Measurements from ENCODE around the gene HIF1A.

DNA sequence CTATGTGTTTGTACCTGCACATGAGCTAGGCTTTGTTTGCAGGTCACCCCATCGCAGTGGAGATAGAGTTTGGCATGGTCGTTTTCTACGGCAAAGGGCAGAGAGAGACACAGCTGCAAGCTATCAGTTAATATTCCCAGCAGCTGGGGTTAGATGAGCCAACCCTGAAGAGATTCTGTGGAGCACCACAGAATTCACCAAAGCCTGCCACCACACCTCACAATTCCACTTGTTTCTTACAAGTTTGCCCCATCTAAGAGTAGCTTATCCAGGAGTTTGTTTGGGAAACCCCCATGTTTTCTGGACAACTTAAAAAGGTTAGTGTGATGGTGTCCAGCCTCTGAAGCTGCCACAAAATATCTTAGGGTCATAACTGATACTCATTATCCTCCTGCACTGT lies 20.0 kb upstream of the HIF1A start:
- TF ChIP-seq, protein P1, sequence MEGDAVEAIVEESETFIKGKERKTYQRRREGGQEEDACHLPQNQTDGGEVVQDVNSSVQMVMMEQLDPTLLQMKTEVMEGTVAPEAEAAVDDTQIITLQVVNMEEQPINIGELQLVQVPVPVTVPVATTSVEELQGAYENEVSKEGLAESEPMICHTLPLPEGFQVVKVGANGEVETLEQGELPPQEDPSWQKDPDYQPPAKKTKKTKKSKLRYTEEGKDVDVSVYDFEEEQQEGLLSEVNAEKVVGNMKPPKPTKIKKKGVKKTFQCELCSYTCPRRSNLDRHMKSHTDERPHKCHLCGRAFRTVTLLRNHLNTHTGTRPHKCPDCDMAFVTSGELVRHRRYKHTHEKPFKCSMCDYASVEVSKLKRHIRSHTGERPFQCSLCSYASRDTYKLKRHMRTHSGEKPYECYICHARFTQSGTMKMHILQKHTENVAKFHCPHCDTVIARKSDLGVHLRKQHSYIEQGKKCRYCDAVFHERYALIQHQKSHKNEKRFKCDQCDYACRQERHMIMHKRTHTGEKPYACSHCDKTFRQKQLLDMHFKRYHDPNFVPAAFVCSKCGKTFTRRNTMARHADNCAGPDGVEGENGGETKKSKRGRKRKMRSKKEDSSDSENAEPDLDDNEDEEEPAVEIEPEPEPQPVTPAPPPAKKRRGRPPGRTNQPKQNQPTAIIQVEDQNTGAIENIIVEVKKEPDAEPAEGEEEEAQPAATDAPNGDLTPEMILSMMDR (CRISPR knock-in tag; IDR thresholded peaks at IDR 0.05) = no peak
- TF ChIP-seq, protein P2, sequence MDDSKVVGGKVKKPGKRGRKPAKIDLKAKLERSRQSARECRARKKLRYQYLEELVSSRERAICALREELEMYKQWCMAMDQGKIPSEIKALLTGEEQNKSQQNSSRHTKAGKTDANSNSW (CRISPR knock-in tag; IDR thresholded peaks at IDR 0.05; ENCODE audit: borderline replicate concordance) = no peak
- no peak for TF ChIP-seq NCOA1 (CRISPR knock-in tag; IDR thresholded peaks at IDR 0.05)
- TF ChIP-seq POLR2AphosphoS2 (IDR thresholded peaks at IDR 0.05; ENCODE audit: low read depth, low read length) = no peak
- no peak for TF ChIP-seq CEBPB (IDR thresholded peaks at IDR 0.05; ENCODE audit: borderline replicate concordance, low read depth, low read length)
- no peak for TF ChIP-seq MXD4 (CRISPR knock-in tag; IDR thresholded peaks at IDR 0.05)
- TF ChIP-seq, protein P3, sequence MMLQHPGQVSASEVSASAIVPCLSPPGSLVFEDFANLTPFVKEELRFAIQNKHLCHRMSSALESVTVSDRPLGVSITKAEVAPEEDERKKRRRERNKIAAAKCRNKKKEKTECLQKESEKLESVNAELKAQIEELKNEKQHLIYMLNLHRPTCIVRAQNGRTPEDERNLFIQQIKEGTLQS (CRISPR knock-in tag; IDR thresholded peaks at IDR 0.05) = no peak
- no peak for TF ChIP-seq ZNF264 (CRISPR knock-in tag; IDR thresholded peaks at IDR 0.05)
- no peak for TF ChIP-seq GLI4 (CRISPR knock-in tag; IDR thresholded peaks at IDR 0.05; ENCODE audit: borderline replicate concordance)
- no peak for TF ChIP-seq ZNF337 (CRISPR knock-in tag; IDR thresholded peaks at IDR 0.05; ENCODE audit: borderline replicate concordance, low read depth)
- TF ChIP-seq MEF2D (CRISPR knock-in tag; IDR thresholded peaks at IDR 0.05) = no peak
- no peak for TF ChIP-seq ZFP41 (CRISPR knock-in tag; IDR thresholded peaks at IDR 0.05; ENCODE audit: borderline replicate concordance)
- TF ChIP-seq EP300 (IDR thresholded peaks at IDR 0.05; ENCODE audit: low read depth in 2 of 2, low read length in 2 of 2) = no peak
- TF ChIP-seq EP300 (CRISPR knock-in tag; IDR thresholded peaks at IDR 0.05; ENCODE audit: borderline replicate concordance) = no peak
- no peak for TF ChIP-seq NCOR1 (IDR thresholded peaks at IDR 0.05; ENCODE audit: borderline replicate concordance, low read length)

Measured in HepG2 (cell line).